Fibroblast of lung (primary cell): ENCODE measurements around the gene TMEM225B.

ENCODE experiments used
- EZH2 ChIP-seq: IDR thresholded peaks from 2 replicates; pipeline ENCODE4 v1.5.1; 2012; ENCODE audit warnings: low read length, control low read depth, mild to moderate bottlenecking; ENCODE audit errors: missing control alignments
- TF ChIP-seq, protein P1 (sequence below), 2 donors: IDR thresholded peaks in 1 of 2; conservative IDR thresholded peaks in 1 of 2; 1 replicate in 1 of 2; 2 replicates in 1 of 2; pipeline ENCODE4 v1.5.1; 2011 to 2012; ENCODE audit warnings: low read length in 2 of 2, control low read depth in 1 of 2, inconsistent platforms in 1 of 2, low read depth in 1 of 2, mild to moderate bottlenecking in 1 of 2

DNA sequence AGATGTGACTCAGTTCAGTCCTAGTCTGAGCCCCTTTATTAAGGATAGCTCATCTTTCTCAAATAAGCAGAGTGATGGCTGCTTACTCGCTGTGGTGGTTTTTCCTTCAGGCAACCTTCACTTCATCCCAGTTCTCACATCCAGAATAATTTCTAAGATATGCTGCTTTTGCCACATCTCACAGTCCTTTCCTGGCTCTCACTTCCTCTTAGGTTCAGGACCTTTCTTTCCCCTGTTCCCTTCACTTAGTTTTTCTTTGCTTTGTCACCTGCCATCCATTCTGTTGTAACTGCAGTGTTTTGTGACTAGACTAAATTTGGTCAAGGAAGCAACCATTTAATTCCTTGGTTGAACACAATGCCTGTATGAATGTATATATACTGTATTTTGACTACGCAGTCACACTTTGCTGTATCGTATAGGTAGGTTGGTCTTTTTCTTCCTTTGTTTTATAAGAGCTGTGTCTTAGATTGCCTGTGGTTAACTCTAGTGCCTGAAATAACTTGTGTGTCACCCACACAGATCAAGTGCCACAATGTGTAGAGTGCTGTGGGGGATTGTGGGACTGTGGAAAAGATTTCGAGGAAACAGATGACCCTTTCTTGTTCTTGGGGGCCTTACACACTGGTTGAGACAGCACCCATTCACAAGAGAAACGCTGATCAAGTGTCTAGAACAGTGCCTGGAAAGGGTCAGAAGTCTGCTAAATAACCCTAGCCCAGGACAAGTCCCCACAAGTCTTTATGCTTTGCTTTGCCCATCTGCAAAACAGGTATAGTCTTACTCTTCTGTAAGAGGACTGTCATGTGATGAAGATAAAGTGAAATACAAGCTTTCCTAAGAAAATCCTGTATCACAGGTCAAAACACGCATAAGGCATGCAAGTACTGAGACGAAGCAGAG is 37.0 kb upstream of the TMEM225B start:
- TF ChIP-seq, protein P1, sequence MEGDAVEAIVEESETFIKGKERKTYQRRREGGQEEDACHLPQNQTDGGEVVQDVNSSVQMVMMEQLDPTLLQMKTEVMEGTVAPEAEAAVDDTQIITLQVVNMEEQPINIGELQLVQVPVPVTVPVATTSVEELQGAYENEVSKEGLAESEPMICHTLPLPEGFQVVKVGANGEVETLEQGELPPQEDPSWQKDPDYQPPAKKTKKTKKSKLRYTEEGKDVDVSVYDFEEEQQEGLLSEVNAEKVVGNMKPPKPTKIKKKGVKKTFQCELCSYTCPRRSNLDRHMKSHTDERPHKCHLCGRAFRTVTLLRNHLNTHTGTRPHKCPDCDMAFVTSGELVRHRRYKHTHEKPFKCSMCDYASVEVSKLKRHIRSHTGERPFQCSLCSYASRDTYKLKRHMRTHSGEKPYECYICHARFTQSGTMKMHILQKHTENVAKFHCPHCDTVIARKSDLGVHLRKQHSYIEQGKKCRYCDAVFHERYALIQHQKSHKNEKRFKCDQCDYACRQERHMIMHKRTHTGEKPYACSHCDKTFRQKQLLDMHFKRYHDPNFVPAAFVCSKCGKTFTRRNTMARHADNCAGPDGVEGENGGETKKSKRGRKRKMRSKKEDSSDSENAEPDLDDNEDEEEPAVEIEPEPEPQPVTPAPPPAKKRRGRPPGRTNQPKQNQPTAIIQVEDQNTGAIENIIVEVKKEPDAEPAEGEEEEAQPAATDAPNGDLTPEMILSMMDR (conservative IDR thresholded peaks at IDR 0.05 in 1 of 2, IDR thresholded peaks at IDR 0.05 in 1 of 2; ENCODE audit: low read depth in 1 of 2, low read length in 2 of 2), result no peak
- TF ChIP-seq EZH2, result no peak
